ENCODE data around the gene GPR34.

Gene GPR34

GRCh38 chrX:41739871-41740270, 51.1 kb downstream of the GPR34 start:
- no peak for DNase-seq
